Bronchial epithelial cell (primary cell): ENCODE data around the gene PLA2G4A. TPM values are rescaled to one million over a fixed set of nuclear protein-coding genes. Genes with fewer than 3 reads are reported as not detected.

Experiments
- DNase-seq: peaks from one replicate; pipeline ENCODE4 v3.0.0-alpha.2; 2010; ENCODE audit warnings: low read depth
- FAIRE-seq: peaks from 2 replicates; lab custom pipeline; 2011; peaks lifted over from hg19 to GRCh38; lab: Jason Lieb, UNC
- H3K27me3 ChIP-seq: 2 replicates; pipeline ENCODE4 v1.5.1; 2011; ENCODE audit warnings: low read length; ENCODE audit not compliant: control insufficient read depth, insufficient read depth
- H3K36me3 ChIP-seq: 2 replicates; pipeline ENCODE4 v1.5.1; 2011; ENCODE audit warnings: low read length; ENCODE audit not compliant: control insufficient read depth, insufficient read depth
- H3K4me3 ChIP-seq: 2 replicates; pipeline ENCODE4 v1.5.1; 2011; ENCODE audit warnings: mild to moderate bottlenecking, low read depth, low read length, control low read depth
- total RNA-seq: library from RNA; depleted of rRNA; stranded (reverse); fragments of >200 nt; gene quantifications from 2 replicates; pipeline ENCODE4 v1.2.1, GENCODE V29; 2014
- TF ChIP-seq, protein P1 (sequence below): IDR thresholded peaks from 2 replicates; pipeline ENCODE4 v1.5.1; 2011; ENCODE audit warnings: mild to moderate bottlenecking, moderate library complexity, low read length, control low read depth, inconsistent platforms; ENCODE audit not compliant: insufficient read depth, severe bottlenecking

Gene PLA2G4A
- 1.9 and 5.5 TPM in 2 replicates for total RNA-seq

DNA sequence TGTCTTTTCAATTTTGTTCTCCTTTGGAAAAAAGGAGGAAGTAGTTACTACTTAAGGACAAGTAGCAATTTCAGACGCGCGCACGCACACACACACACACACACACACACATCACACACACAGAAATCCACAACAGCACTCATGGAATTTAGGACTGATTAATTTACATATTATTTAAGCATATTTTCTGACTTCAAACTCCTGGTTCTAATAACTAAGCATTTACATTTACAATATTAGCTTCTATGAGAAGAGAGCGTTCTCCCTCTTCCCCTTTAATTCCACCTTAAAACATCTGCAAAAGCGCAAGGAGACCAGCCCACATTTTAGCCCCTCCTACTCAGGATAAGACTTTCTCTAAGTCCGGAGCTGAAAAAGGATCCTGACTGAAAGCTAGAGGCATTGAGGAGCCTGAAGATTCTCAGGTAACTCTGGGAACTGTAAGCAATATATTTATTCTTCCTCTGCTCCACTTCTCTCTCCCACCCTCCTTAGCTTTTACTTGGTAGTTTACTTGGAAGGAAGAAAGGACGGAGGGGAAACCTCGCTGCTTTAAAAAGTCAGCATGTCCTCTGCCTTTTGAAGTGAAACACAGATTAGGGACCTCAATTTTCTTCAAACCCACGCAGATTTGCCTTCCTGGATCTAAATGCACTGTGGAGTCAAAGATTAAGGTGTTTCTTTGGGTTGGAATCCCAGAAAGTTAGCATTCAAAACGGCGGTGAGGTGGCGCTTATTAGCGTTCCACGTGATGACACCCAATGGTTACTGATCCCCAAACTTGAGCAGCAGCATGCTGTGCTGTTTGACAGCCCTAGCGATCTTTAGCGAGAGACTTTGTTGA lies at the start of gene PLA2G4A:
Gene PLA2G4A, plus strand, starts transcription at position 339 of the 844 bp plus-strand sequence. CDS start 25,406 bp downstream, outside the sequence.
- Histone ChIP-seq H3K36me3 (no peaks in the 10 kb centered on the region), H3K27me3 (no peaks in the 10 kb centered on the region), H3K4me3 (peak within 1 kb of the TSS; percentile 59)
- DNase-seq, result peak; percentile 81
- no peak for FAIRE-seq
- TF ChIP-seq, protein P1, sequence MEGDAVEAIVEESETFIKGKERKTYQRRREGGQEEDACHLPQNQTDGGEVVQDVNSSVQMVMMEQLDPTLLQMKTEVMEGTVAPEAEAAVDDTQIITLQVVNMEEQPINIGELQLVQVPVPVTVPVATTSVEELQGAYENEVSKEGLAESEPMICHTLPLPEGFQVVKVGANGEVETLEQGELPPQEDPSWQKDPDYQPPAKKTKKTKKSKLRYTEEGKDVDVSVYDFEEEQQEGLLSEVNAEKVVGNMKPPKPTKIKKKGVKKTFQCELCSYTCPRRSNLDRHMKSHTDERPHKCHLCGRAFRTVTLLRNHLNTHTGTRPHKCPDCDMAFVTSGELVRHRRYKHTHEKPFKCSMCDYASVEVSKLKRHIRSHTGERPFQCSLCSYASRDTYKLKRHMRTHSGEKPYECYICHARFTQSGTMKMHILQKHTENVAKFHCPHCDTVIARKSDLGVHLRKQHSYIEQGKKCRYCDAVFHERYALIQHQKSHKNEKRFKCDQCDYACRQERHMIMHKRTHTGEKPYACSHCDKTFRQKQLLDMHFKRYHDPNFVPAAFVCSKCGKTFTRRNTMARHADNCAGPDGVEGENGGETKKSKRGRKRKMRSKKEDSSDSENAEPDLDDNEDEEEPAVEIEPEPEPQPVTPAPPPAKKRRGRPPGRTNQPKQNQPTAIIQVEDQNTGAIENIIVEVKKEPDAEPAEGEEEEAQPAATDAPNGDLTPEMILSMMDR, result no peak

DNA sequence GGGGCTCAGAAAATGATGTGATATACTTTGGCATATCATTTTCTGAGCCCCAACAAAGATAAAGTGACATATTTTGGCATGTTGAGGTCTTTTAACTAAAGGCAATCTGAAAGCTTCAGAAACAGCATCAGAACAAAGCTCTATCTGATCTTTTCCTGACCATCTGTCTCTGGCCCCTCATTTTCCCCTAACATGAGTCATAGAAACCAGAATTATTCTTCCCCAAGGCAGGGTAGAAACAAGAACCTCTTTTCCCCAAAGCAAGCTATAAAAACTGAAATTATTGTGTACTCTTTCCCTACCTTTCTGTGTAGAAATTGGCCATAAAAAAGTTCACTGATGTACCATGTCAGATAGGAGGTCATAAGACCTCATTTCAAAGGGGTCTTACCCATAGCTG lies 48.7 kb upstream of the PLA2G4A start:
- no peak for DNase-seq
- FAIRE-seq, result no peak
- no peak overlapping the region for H3K4me3 ChIP-seq
- H3K27me3 ChIP-seq, result no peaks in the 10 kb centered on the region
- TF ChIP-seq, protein P1, result no peak
- H3K36me3 ChIP-seq, result no peaks in the 10 kb centered on the region

DNA sequence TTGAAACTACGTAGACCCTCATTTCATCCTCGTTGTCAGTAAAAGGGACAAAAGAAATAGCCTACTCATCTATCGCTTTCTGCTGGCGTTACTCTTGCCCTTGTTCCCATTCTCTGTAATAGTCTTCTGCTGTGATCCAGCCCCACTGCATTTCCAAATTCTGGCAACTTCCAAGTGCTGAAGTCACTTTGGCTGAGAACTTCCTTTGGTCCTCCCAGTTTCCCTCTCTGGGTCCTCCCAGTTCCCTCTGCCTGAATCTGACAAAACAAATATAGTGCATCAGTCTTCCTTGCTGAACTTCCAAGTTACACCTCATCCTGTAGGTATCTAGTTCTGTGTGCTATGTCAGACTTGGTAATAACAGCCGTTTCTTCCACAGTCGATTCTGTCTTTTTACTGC lies 47.0 kb upstream of the PLA2G4A start:
- Histone ChIP-seq H3K4me3 (no peak overlapping the region), H3K36me3 (no peaks in the 10 kb centered on the region), H3K27me3 (no peaks in the 10 kb centered on the region)
- FAIRE-seq (no peak), DNase-seq (no peak)
- TF ChIP-seq, protein P1, result no peak

DNA sequence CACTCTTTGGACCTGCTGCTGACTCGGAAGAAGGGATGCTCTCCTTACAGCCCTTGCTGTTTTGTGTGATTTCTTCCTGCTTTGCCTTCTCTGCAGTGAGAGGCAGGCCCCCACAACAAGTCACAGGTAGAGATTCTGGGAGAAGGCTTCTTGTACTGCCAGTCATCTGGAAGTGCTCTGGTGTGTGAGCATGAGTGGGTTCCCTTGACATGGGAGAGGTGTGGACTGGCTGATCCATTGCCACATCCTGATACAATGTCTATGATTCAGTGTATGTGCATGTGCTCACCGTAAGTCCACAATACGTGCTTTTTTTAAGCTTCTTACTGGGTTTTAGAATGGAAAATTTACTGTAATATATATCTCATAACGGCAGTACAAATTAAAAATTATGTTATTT lies 46.0 kb upstream of the PLA2G4A start:
- no peaks in the 10 kb centered on the region for H3K36me3 ChIP-seq
- TF ChIP-seq, protein P1, result no peak
- FAIRE-seq (no peak), DNase-seq (peak; percentile 16)
- no peak overlapping the region for H3K4me3 ChIP-seq
- H3K27me3 ChIP-seq, result no peaks in the 10 kb centered on the region

DNA sequence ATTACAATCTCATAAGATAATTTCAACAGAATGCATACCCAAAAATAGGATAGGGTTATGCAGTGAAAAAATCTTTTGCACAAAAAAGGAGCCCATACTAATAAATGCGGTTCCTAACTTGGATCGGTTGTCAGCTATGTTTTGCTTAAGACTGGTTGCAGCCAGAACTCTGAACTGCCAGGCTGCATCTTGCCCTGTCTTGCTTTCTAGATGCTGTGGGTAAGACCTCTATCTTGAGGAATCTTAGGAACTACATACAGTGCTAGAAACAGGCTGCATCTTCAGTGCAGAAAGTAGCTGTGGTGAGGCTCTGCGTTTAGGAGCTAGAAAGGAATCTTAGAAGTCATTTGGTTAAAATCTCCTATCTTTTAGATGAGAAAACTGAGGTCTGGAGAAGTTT lies 45.6 kb upstream of the PLA2G4A start:
- no peaks in the 10 kb centered on the region for H3K27me3 ChIP-seq
- no peak for DNase-seq
- TF ChIP-seq, protein P1, result no peak
- FAIRE-seq, result no peak
- H3K36me3 ChIP-seq, result no peaks in the 10 kb centered on the region
- no peak overlapping the region for H3K4me3 ChIP-seq
